HCT116 (cell line): Measurements from ENCODE around the gene LRPPRC.

Source experiments
- ATF3 ChIP-seq: IDR thresholded peaks from 2 replicates; pipeline ENCODE4 v1.6.1; 2012
- CTCF ChIP-seq, 3 experiments: fragments of 200-600 bp in 1 of 3; sonication (generic) in 1 of 3; IDR thresholded peaks in 2 of 3; conservative IDR thresholded peaks in 1 of 3; 2 replicates each; pipeline ENCODE4 v1.5.1; 2012 to 2017; ENCODE audit warnings: low read depth in 2 of 3, low read length in 2 of 3, antibody characterized with exemption in 1 of 3, borderline replicate concordance in 1 of 3, control low read depth in 1 of 3, mild to moderate bottlenecking in 1 of 3, mixed read lengths in 1 of 3, mixed run types in 1 of 3, moderate library complexity in 1 of 3; ENCODE audit not compliant: insufficient read depth in 1 of 3
- EGR1 ChIP-seq: IDR thresholded peaks from 2 replicates; pipeline ENCODE4 v1.6.1; 2012; ENCODE audit warnings: low read depth
- EZH2 ChIP-seq: fragments of 200-600 bp; sonication (generic); IDR thresholded peaks from 2 replicates; pipeline ENCODE4 v1.6.1; 2017; ENCODE audit warnings: antibody characterized with exemption, mixed run types
- JUND ChIP-seq: IDR thresholded peaks from 2 replicates; pipeline ENCODE4 v1.6.1; 2012
- MAX ChIP-seq: IDR thresholded peaks from 2 replicates; pipeline ENCODE4 v1.6.1; 2012
- POLR2A ChIP-seq: IDR thresholded peaks from 2 replicates; pipeline ENCODE4 v1.7.0; 2011; ENCODE audit warnings: borderline replicate concordance; ENCODE audit not compliant: insufficient read depth, insufficient read length; ENCODE audit errors: extremely low read depth
- RAD21 ChIP-seq: IDR thresholded peaks from 2 replicates; pipeline ENCODE4 v1.6.1; 2012; ENCODE audit warnings: low read depth, mild to moderate bottlenecking
- SP1 ChIP-seq: IDR thresholded peaks from 2 replicates; pipeline ENCODE4 v1.6.1; 2012; ENCODE audit warnings: low read depth
- SRF ChIP-seq: IDR thresholded peaks from 2 replicates; pipeline ENCODE4 v1.6.1; 2012; ENCODE audit warnings: low read depth
- YY1 ChIP-seq: IDR thresholded peaks from 2 replicates; pipeline ENCODE4 v1.6.1; 2011; ENCODE audit warnings: low read length, low read depth, moderate library complexity, mild to moderate bottlenecking; ENCODE audit not compliant: insufficient replicate concordance; ENCODE audit errors: extremely low read depth
- ZNF274 ChIP-seq: fragments of 200-500 bp; sonication (Bioruptor generic); IDR thresholded peaks from 2 replicates; pipeline ENCODE4 v1.6.1; 2014; ENCODE audit warnings: mild to moderate bottlenecking, low read depth, low read length, inconsistent platforms

GRCh38 chr2:43980902-43981301, 14.9 kb downstream of the LRPPRC start:
- no peak for TF ChIP-seq CTCF (IDR thresholded peaks at IDR 0.05 in 2 of 3, conservative IDR thresholded peaks at IDR 0.05 in 1 of 3; ENCODE audit: borderline replicate concordance in 1 of 3, insufficient read depth in 1 of 3, low read depth in 2 of 3, low read length in 2 of 3)
- no peak for TF ChIP-seq RAD21
- no peak for TF ChIP-seq POLR2A
- TF ChIP-seq YY1 = no peak
- TF ChIP-seq MAX = no peak
- no peak for TF ChIP-seq EGR1
- TF ChIP-seq JUND = no peak
- no peak for TF ChIP-seq SP1
- TF ChIP-seq EZH2 = no peak
- no peak for TF ChIP-seq ATF3
- no peak for TF ChIP-seq SRF
- no peak for TF ChIP-seq ZNF274
